Measurements from ENCODE around the gene ATG12.
"Not testable (repeated sequence)": the region's sequence is repeated elsewhere in the genome, so short reads cannot be mapped to it uniquely, and the experiment has no call there.

The ATG12 gene

DNA sequence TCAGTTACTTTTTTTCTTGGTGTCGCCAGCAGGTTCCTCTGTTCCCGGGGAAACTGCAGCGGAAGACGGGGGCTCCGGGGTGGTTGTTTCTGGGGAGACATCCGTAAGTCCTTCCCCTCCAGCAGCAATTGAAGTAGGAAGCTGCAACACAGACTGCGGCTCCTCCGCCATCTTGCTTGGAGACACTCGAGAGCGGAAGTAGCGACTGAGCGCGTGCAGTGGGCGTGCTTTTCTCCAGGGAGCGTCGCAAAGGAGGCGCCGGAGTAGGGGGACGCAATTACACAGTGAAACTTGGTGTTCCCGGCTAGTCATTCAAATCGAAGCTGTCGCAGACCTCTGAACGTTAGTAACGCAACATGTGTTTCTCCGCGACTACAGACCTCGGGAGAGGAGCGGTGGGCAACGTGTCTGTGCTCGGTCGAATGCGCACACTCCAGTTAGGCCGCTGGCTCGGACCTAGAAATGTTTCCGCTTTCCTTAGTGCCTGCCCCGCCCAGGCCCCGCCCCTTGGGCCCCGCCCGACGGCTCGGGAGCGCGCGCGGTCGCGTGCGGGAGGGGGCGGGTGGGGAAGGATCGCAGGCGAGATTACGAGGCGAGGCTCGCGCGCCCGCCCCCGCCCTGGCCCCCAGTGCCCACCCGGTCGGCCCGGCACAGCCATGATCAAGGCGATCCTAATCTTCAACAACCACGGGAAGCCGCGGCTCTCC, at the start of gene ATG12, which contains the start of gene AP3S1:
ATG12 (minus strand) TSS at position 184 of the 707 bp plus-strand sequence; CDS start at position 171, 13 bp downstream.
AP3S1 (plus strand) TSS at position 554 of the 707 bp plus-strand sequence; CDS start at position 657, 103 bp downstream.
- FAIRE-seq, result peak; percentile 69

DNA sequence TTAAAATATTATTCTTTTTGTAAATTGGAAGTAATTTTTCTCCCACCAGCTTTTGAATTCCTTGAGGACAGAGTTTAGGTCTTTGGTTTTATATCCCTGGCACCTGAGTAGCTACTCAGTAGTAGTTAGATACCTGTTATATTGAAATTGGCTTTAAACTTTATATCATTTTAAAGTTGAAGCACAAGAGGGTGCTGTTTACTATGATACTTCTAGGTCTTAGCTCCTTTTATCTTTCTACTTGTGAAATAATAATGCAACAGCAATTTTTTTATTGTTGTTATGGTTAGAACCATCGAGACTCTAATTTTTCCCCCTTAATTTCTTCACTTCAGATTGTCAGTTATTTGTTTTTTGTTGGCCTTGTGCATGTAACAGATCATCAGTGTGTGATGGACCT, 46.7 kb upstream of the ATG12 start:
- no peak for FAIRE-seq

DNA sequence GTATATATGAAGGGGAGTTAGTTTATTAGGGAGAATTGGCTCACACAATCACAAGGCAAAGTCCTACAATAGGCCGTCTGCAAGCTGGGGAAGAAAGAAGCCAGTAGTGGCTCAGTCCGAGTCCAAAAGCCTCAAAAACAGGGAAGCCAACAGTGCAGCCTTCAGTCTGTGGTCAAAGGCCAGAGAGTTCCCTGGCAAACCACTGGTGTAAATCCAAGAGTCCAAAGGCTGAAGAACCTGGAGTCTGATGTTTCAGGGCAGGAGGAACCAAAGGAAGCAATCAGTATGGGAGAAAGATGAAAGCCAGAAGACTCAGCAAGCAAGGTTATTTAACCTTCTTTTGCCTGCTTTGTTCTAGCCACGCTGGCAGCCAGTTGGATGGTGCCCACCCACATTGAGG, 43.8 kb upstream of the ATG12 start:
- FAIRE-seq, result not testable (repeated sequence)

DNA sequence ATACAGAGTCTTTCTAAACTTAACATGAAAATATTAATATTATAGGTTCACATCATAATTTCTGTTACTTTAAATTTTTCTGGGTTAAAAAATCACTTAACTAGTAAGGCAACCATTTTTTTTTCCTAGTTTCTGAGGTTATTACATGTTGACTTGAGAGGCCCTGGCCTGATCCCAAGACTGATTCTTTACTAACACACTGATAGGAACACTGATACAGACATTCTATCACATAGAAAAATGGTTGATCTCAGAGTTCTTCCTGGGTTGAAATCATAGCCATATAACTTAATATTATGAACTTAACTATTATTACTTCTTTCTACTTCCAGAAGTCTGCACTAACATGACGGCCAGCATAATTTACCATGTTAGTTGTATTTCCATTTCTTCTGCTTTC, 43.3 kb upstream of the ATG12 start:
- no peak for FAIRE-seq

DNA sequence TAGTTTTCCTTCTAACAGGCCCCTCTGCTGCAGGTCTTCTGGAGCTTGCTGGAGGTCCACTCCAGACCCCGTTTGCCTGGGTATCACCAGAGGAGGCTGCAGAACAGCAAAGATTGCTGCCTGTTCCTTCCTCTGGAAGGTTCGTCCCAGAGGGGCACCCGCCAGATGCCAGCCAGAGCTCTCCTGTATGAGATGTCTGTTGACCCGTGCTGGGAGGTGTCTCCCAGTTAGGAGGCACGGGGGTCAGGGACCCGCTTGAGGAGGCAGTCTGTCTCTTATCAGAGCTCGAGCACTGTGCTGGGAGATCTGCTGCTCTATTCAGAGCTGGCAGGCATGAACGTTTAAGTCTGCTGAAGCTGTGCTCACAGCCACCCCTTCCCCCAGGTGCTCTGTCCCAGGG, 41.1 kb upstream of the ATG12 start:
- FAIRE-seq, result not testable (repeated sequence)

DNA sequence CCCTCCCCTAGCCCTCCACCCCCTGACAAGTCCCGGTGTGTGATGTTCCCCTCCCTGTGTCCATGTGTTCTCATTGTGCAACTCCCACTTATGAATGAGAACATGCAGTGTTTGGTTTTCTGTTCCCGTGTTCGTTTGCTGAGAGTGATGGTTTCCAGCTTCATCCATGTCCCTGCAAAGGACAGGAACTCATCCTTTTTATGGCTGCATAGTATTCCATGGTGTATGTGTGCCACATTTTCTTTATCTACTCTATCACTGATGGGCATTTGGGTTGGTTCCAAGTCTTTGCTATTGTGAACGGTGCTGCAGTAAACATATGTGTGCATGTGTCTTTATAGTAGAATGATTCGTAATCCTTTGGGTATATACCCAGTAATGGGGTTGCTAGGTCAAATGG, 36.0 kb upstream of the ATG12 start:
- not testable (repeated sequence) for FAIRE-seq

DNA sequence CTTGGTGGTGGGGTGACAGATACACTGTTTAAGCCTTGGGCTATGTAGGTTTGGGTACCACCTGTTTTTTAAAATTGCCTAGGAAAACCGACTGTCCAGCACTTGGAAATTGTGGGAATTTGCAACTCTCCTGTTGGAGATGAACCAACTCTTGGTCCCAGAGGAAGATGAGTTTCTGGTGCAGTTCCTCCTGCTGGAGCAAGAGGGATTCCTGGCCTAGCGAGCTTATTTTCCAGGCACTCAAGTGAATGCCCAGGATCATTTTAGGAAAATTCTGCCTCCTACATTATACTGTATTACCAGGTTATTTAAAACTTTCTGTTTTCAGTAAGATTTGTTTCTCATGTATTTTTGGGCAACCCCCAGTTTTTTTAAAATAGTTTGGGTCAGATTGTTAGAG, 34.1 kb upstream of the ATG12 start:
- FAIRE-seq, result no peak

DNA sequence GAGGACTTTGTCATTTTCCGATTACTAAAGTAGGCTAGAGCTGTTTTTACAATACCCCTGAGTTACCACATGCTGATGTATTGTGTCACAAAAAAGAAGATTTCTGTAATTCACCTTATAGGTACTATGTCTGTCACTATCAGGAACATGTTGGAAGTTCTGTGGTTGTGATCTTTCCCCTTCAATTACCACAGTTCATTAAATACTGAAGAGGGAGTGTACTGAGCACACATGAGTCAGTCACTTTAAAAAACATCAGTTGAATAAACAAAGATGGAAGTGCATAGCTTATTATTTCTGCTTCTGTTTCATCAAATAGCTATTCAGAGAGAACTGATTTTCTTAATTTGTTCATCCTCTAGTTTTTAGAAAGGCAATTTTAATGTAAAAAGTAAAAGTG, 32.0 kb upstream of the ATG12 start:
- no peak for FAIRE-seq

DNA sequence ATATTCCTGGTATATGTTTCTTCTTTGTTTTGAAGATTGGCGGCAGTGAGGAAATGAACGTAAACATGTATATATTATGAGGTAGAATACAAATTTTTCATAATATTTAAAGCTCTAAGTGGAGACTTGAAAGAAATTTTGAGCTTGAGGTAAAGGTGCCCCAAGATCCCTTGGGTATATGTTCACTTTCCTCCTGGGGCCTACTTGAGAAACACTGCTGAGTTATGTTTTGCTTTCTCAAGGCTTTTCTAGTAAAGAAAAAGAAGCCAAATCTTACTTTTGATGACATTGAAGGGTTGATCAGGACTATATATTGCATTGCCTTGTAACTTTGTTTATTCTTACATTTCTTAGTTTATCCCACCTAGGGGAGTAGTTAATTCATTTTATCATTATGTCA, 31.1 kb upstream of the ATG12 start:
- FAIRE-seq, result no peak

DNA sequence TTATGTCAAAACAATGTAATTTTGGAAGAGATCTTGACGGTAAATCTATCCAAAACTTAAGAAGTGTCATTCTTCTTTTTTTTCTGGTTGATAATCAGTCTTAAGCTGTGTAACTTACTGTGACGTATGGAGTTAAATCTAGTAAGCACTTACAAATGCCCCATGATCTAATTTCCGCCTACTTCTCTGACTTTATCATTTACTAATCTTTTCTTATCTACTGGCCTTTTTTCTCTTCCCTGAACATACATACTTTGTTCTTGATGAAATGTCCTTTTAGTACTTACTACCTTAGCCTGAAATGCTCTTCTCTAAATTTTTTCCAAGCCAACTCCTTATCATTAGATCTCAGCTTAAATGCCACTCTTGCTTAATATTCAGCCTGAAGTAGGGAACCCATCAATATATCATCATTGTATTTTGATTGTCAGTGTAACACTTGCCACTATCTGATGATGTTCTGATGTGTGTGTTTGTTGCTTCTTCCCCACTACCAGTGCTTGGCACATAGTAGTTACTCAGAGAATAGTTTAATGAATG, 28.0 kb upstream of the ATG12 start:
- no peak for FAIRE-seq

DNA sequence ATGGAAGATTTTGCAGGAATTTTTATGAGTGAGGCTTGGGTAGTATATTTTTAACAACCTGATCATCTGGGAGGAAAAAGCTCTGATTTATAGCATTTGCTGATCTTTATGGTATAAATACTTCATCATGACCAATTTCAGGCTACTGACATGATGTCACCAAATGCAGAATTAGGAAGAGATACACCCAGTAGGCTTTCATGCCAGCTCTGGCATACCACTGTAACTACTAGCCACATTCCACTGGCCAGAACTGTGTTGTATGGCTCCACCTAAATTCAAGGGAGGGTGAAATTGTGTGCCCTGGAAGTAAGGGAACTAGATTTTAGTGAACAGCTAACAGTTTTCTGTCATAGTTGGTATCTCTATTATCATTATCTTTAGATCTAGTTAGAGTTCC, 18.0 kb upstream of the ATG12 start:
- FAIRE-seq, result no peak

DNA sequence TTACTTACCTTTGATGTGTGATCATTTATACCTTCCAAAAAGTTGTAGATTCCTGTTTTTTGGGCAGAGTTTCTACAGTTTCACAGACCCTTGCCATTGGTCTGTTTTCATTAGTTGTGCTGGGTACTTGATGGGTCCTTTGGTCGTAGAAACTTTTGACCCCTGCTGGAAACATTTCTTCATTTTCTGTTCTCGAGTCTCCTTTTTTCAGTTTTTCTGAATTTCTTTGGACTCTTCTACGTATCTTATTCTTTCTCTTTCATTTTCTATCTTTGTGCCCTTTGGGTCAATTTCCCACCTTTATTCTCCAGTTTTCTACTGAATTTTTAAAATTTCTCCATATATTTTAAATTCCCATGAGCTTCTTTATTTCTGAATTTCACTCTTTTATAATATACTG, 17.0 kb upstream of the ATG12 start:
- FAIRE-seq, result no peak

DNA sequence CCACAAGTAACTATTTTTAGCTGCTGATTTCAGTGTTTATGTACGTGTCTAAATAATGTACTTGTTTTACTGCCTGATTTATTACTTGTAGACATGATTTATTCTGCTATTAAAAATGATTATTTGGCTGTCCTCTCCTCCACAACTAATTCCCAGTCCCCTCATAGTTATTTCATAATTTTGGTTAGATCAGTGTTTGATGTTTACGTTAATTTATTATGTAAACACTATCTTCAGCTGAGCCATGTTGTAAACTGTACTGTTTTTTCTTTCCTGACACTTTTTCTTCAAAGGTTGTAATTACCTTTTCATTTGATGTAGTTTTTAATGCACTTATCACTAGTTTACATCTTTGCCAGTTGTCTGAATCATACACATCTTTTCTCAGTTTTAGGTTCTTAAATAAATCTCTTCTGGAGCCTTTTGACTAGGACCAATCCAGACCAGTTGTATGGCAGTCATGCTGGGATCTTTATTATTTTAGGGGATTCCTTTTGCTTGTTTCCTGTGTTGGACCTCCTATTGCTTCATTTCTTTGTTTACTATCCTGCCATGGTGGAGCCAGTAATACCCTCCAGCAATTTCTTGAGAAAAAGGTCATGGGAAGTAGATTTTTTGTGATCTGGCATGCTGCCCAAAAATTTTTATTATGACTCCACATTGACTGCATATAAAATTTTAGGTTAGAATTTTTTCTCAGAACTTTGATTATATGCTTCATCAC, 16.4 kb upstream of the ATG12 start:
- no peak for FAIRE-seq

DNA sequence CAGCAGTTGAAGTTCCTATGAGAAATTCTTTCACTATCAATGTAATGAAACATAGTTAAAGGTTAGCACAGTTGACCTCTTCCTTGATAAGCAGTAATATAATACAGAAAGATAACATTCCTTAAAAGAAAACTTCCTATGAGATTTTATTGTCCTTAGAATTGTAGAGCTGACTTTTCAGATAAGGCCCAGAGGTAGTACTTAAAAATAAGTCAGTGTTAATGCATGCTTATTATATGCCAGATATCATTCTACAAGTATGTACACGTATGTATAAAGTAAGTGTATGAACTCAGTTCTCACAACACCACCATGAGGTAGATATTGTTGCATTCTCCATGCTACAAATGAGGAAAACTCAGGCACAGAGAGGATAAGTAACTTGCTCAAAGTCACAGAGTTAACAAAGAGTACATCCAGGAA, 15.7 kb upstream of the ATG12 start:
- no peak for FAIRE-seq

DNA sequence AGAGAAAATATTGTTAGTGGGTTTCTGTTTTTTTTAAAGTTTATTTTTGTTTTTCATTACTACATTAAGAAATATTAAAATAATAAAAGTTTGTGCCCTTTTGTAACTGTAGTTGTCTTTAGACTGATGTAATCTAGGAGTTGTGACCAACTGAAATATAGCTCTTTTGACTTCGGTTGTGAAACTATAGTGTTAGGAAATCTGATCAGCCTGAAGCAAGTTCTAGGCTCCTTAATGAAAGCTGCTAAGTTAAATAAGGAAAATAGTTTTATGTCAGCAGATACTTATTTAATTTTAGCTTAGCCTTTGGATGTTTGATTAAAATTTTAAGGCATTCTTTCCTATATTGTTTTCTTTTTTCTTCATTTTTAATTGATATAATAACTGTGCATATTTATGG, 14.6 kb upstream of the ATG12 start:
- FAIRE-seq, result no peak

DNA sequence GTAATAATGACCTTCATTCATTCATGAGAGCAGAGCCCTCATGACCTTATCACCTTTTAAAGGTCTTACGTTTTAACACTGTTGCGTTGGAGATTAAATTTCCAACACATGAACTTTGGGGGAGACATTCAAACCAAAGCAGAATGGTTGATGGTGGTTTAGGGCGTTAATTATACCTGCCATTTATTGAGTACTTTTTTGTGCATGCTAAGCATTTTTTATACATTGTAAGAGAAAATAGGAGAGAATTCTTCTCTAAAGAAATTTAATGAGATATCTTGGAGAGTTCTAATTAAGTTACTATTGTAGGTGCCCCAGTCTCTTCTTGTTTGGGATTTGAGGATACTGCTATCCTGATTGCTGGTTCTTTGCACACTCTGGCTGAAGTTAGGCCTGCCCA, 12.8 kb upstream of the ATG12 start:
- FAIRE-seq, result no peak

DNA sequence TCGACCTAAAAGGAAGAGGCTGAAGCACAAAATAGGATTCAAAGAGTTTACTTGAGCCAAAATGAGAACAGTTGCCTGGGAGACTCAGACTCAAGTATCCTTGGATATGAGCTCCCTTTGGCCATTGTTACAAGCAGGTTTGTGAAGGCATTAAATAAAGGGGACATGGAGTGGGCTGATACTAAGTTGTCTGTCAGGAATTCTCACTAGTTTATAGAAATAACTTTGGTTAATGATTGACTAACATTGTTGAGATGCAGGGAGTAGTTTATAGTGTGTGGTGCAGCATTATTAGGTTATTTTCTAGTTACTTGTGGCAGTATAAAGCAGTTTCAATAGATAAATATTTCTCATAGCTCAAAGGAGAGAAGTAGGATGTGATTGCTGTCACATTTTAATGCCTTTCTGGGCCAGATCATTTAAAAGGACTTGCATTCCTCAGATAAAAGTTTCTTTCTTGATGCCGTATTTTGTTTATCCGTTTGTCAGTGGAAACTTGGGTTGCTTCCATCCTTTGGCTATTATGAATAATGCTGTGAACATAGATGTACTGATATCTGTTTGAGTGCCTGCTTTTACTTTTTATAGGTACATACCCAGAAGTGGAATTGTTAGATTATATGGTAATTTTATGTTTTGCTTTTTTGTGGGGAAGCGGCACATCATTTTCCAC, 9.5 kb upstream of the ATG12 start:
- no peak for FAIRE-seq

DNA sequence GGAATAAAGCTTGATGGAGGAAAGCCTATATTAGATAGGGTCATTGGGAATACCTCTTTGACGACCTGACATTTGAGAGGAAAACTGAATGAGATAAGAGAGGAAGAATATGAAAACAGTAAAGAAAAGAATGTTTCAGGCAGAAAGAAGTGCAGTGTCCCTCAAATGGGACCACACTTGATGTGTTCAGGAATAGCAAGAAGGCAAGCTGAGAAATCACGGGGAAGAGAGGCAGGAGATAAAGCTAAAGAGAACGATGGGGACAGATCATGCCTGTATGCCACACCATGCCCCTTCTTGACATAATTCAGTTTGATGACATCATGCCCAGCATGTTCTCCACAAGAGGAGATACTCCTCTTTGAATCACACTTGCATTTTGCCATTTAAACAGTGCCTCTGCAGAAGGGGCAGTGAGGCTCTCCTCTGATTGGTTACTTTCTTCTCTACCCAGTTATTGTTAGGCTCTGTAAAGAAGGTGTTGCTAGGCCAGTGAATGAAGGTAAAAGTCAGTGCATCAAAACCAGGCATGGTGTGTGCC, 8.0 kb upstream of the ATG12 start:
- no peak for FAIRE-seq

DNA sequence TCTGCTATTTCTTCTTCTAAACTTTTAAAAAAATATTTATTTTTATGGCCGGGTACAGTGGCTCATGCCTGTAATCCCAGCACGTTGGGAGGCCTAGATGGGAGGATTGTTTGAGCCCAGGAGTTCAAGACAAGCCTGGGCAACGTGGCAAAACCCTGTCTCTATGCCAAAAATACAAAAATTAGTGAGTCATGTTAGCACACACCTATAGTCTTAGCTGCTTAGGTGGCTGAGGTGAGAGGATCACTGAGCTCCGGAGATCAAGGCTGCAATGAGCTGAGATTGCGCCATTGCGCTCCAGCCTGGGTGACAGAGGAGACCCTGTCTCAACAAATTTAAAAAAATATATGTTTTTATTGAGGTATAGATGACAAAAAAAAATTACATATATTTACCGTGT, 5.9 kb upstream of the ATG12 start:
- FAIRE-seq, result no peak

DNA sequence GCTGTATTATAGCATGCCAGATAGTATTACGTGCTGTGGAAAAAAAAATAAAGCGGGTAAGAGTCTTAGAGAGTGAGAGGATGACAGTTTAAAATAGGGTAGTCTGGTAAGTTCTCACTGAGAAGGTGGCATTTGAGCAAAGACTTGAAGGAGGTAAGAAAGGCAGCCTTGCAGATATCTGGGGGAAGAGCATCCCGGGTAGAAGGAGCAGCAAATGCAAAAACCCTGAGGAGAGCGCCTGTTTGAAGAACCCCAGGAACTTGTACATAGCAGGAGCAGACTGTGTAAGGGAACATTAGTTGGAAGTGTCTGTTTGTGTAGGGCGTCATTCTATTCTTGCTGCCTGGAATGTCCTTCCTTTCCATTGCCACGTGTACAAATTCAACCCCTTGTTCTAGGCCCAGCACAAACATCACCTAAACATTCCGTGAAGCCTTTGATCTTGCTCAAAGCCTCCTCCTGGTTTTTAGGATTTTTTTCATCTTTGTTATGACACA, 3.0 kb upstream of the ATG12 start:
- FAIRE-seq, result no peak

DNA sequence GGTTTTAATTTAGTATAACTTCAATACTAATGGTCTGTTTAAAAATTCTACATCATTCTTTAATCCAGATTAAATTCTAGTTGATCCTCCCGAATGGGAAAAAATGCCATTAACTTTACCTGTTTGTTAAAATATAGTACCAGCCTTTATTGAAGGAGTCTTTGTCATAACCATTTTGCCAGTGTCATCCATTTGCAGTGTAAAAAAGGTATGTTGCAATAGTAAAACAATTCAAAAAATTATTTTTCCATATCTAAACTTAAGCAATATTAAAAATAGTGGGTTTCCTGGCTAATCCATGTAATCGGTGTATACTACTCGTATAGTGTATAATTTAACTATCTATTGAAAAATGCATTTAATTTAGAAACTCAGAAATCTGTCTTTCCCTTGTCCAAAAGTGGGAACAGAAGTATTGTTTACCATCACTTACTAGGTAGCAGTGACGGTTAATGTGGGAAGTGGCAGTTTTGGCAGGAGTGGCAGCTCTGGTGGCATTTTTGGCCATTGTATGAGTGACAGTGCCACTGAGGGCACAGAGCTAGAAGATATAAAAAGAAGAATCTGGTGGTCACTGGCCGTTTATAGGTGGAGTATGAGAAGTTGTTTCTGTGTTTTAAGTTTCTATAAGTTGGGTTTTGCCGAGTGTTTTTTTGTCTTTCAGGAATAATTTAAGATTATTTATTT, 2.2 kb upstream of the ATG12 start:
- no peak for FAIRE-seq

DNA sequence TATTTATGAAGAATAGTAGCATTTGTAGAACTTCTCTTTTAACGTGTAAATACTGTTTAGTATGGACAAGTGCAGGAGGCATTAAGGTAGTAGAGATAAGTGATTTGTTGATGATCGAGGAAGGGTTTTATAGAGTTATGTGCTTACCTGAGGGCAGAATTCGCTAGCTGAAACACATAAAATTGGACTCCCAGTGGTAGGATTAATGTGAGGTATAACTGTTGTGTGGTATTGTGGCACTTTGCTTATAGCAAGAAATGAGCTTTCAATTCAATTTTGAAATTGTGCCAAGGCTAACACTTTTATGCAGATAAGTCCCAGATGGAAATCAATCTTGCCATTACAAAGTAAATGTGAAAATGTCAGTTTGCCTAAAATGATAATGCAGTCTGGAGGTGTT, 1.6 kb upstream of the ATG12 start:
- FAIRE-seq, result no peak
